BJ (cell line): Measurements from ENCODE around the gene KCTD16. TPM values are rescaled to one million over a fixed set of nuclear protein-coding genes. Genes with fewer than 3 reads are reported as not detected.

Experiments
- CTCF ChIA-PET: fragments of 350-600 bp; formaldehyde crosslinking; extraction: SDS; loops from one replicate; lab custom pipeline; 2021; ENCODE audit warnings: antibody characterized with exemption, inconsistent platforms; lab: Yijun Ruan, JAX
- POLR2A ChIA-PET: fragments of 300-600 bp; sonication (Branson Sonifier 250); formaldehyde crosslinking; extraction: SDS; loops from one replicate; lab custom pipeline; 2021; ENCODE audit warnings: antibody characterized with exemption; lab: Charles Lee
- DNase-seq: peaks from one replicate; pipeline ENCODE4 v3.0.0-alpha.2; 2011; ENCODE audit warnings: low read depth
- H3K27me3 ChIP-seq: 2 replicates; pipeline ENCODE4 v1.6.0; 2011; ENCODE audit warnings: low read length; ENCODE audit not compliant: control insufficient read depth, insufficient read depth
- H3K36me3 ChIP-seq: 2 replicates; pipeline ENCODE4 v1.5.1; 2011; ENCODE audit warnings: low read length; ENCODE audit not compliant: control insufficient read depth, insufficient read depth
- H3K4me3 ChIP-seq: 2 replicates; pipeline ENCODE4 v1.5.1; 2011; ENCODE audit warnings: low read depth, mild to moderate bottlenecking, control low read depth, low read length
- CTCF ChIP-seq: IDR thresholded peaks from 2 replicates; pipeline ENCODE4 v1.5.1; 2011; ENCODE audit warnings: low read depth, mild to moderate bottlenecking, control low read depth, inconsistent platforms, low read length, moderate library complexity; ENCODE audit not compliant: insufficient read depth
- polyA plus RNA-seq: library from polyadenylated mRNA; depleted of rRNA; stranded (reverse); fragments of >200 nt; gene quantifications from 2 replicates; pipeline ENCODE4 v1.2.3, GENCODE V29; 2011

The KCTD16 gene
- polyA plus RNA-seq, 1 experiment = 1.7 TPM

- CTCF ChIA-PET = no interaction called here
- TF ChIP-seq CTCF = no peak
- Histone ChIP-seq H3K4me3 (no peak overlapping the region), H3K36me3 (no peaks in the 10 kb centered on the region), H3K27me3 (no peaks in the 10 kb centered on the region)
- POLR2A ChIA-PET = no interaction called here
- no peak for DNase-seq
Measured at GRCh38 chr5:144313147-144313726, 142.6 kb downstream of the KCTD16 start.

- ChIA-PET CTCF (no interaction called here), POLR2A (no interaction called here)
- Histone ChIP-seq H3K27me3 (no peaks in the 10 kb centered on the region), H3K4me3 (no peak overlapping the region), H3K36me3 (no peaks in the 10 kb centered on the region)
- no peak for TF ChIP-seq CTCF
- DNase-seq = no peak
Measured at GRCh38 chr5:144315026-144315425, 144.4 kb downstream of the KCTD16 start.

GRCh38 chr5:144315994-144316634 is 145.4 kb downstream of the KCTD16 start:
- TF ChIP-seq CTCF = no peak
- Histone ChIP-seq H3K36me3 (no peaks in the 10 kb centered on the region), H3K27me3 (no peaks in the 10 kb centered on the region), H3K4me3 (no peak overlapping the region)
- CTCF ChIA-PET = no interaction called here
- DNase-seq = no peak
- POLR2A ChIA-PET = no interaction called here

- no peak for DNase-seq
- Histone ChIP-seq H3K27me3 (no peaks in the 10 kb centered on the region), H3K36me3 (no peaks in the 10 kb centered on the region), H3K4me3 (no peak overlapping the region)
- TF ChIP-seq CTCF = no peak
- CTCF ChIA-PET = interaction anchor here (0.6 kb wide), 1 partner anchor 18 kb away, joined by 3 read pairs; no protein-coding TSS in a partner anchor
- POLR2A ChIA-PET = no interaction called here
Measured at GRCh38 chr5:144318011-144318410, 147.3 kb downstream of the KCTD16 start.

GRCh38 chr5:144318460-144318859 is 147.8 kb downstream of the KCTD16 start:
- ChIA-PET POLR2A (no interaction called here), CTCF (interaction anchor here (0.6 kb wide), 1 partner anchor 18 kb away, joined by 3 read pairs; no protein-coding TSS in a partner anchor)
- no peaks in the 10 kb centered on the region for H3K36me3 ChIP-seq
- no peak for DNase-seq
- no peaks in the 10 kb centered on the region for H3K27me3 ChIP-seq
- no peak overlapping the region for H3K4me3 ChIP-seq
- TF ChIP-seq CTCF = no peak
